Stimulated activated CD4-positive, alpha-beta T cell treated with anti-CD3 and anti-CD28 coated beads, Interleukin-12 subunit alpha, Interleukin-12 subunit beta, amount 100 ng/mL, for 4 hours (primary cell): ENCODE results near the gene UACA.
"Not testable (repeated sequence)": the region's sequence is repeated elsewhere in the genome, so short reads cannot be mapped to it uniquely, and the experiment has no call there.

Experiments used
- DNase-seq: peaks from one replicate; pipeline ENCODE4 v3.0.0-alpha.2; 2020

Gene UACA

GRCh38 chr15:70707686-70708300 lies 55.6 kb downstream of the UACA start:
- DNase-seq, result no peak

- no peak for DNase-seq
Observed at GRCh38 chr15:70704731-70705130, 58.6 kb downstream of the UACA start.

GRCh38 chr15:70704166-70704565 lies 59.2 kb downstream of the UACA start:
- DNase-seq, result no peak

- DNase-seq, result no peak
Observed at GRCh38 chr15:70703096-70703878, 60.1 kb downstream of the UACA start.

GRCh38 chr15:70702584-70702983 lies 60.8 kb downstream of the UACA start:
- DNase-seq, result no peak

- no peak for DNase-seq
Observed at GRCh38 chr15:70701891-70702568, 61.3 kb downstream of the UACA start.

GRCh38 chr15:70701171-70701570 lies 62.2 kb downstream of the UACA start:
- no peak for DNase-seq

- DNase-seq, result no peak
Observed at GRCh38 chr15:70699890-70700289, 63.5 kb downstream of the UACA start.

GRCh38 chr15:70698836-70699390 lies 64.4 kb downstream of the UACA start:
- no peak for DNase-seq

- no peak for DNase-seq
Observed at GRCh38 chr15:70698426-70698825, 64.9 kb downstream of the UACA start.

GRCh38 chr15:70690491-70691276 lies 72.7 kb downstream of the UACA start:
- DNase-seq, result no peak

- DNase-seq, result no peak
Observed at GRCh38 chr15:70690021-70690420, 73.3 kb downstream of the UACA start.

GRCh38 chr15:70687482-70687881 lies 75.9 kb downstream of the UACA start:
- no peak for DNase-seq

- DNase-seq, result no peak
Observed at GRCh38 chr15:70680817-70681216, 82.5 kb downstream of the UACA start.

- no peak for DNase-seq
Observed at GRCh38 chr15:70679919-70680231, 83.5 kb downstream of the UACA start.

- DNase-seq, result no peak
Observed at GRCh38 chr15:70672081-70672480, 91.3 kb downstream of the UACA start.

GRCh38 chr15:70670680-70671079 lies 92.7 kb downstream of the UACA start:
- DNase-seq, result no peak

GRCh38 chr15:70669966-70670658 lies 93.2 kb downstream of the UACA start:
- no peak for DNase-seq

GRCh38 chr15:70669006-70669602 lies 94.3 kb downstream of the UACA start:
- no peak for DNase-seq

- DNase-seq, result no peak
Observed at GRCh38 chr15:70665599-70665998, 97.8 kb downstream of the UACA start.

- no peak for DNase-seq
Observed at GRCh38 chr15:70664494-70664893, 98.9 kb downstream of the UACA start.

- not testable (repeated sequence) for DNase-seq
Observed at GRCh38 chr15:70663069-70663468, 100.3 kb downstream of the UACA start.
